GM10847 (cell line): ENCODE measurements around the gene RGS7.

ENCODE experiments used
- POLR2A ChIP-seq: IDR thresholded peaks from 2 replicates; pipeline ENCODE4 v1.6.1; 2011; ENCODE audit not compliant: insufficient read length; ENCODE audit errors: extremely low read depth

RGS7 gene

DNA sequence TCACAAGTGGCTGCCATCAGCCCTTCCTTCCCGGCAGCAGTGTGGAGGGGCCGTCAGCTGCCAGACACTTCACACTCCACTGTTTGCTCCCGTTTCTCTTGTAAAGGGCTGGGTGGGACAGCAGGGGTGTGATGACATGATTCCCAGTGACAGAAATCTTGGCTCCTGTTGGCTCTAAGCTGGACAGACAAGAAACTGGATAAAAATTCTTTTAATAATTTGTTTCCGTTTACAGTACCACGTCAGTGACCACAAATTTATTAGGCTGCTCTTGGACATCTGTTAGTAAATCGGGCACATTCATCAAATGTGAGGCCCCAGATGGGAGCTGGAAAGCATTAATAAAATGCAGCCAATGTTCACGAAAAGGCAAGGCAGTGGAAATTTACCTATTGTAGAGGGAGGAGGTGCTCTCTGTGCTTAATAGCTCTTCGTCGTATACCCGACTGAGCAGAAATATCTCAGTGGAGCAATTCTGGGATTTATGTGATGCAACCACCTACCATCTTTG is 391.4 kb downstream of the RGS7 start:
- TF ChIP-seq POLR2A = no peak

DNA sequence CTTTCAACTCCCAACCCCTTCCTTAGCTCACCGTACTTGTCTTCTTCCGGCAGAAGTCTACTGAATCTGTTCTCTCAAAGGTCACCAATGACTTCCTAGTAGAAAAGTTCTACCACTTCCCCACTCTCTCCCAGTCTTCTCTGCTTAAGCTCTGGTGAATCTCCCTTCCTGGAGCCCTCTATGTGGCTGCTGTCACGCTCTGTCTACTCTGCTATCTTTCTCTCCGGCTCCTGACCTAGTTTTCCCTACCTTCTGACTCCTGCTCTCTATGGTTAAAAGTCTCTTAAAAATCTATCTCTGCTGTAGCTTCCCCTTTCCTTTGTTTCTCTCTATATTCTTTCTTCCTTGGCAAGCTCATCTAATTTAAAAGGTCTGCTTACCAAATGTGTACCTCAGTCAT is 394.9 kb downstream of the RGS7 start:
- no peak for TF ChIP-seq POLR2A

DNA sequence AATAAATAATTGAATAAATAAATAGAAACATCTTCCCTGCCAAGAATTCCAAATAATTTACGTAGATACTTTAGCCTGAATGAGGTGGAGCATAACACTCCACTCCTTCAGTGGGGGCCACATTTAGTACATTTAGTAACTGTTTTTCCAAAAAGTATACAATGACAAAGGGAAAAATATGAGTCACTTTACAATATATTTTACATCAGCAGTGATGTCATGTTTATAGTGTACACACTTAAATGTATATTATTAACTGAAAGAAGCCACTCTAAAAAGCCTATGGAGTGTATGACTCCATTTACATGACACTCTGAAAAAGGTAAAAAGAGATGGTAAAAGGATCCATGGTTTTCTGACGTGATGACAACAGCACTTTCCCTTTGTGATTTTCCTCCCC is 400.6 kb downstream of the RGS7 start:
- no peak for TF ChIP-seq POLR2A

DNA sequence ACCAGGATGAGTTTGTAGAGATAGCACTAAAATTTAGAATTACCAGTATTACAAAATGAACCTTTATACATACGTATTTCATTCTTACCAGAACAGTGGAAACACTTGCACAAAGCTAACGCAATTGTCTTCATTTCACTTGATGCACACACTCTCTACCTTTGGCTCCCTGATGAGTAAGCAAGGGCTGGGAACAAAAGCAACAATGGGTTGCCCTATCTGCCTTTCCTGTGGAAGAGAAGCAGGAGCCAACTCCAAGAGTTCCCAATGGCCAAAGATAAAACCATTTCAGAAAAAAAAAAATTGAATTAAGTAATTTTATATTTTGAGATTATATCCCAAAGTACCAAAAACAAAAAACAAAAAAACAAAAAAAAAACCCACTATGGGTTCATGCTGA is 401.0 kb downstream of the RGS7 start:
- TF ChIP-seq POLR2A = no peak

- TF ChIP-seq POLR2A = no peak
These were observed 409.4 kb downstream of the RGS7 start for GRCh38 chr1:240947438-240948224.

GRCh38 chr1:240946926-240947325 is 410.1 kb downstream of the RGS7 start:
- TF ChIP-seq POLR2A = no peak

- TF ChIP-seq POLR2A = no peak
These were observed 414.1 kb downstream of the RGS7 start for GRCh38 chr1:240942901-240943300.

GRCh38 chr1:240941701-240942370 is 415.2 kb downstream of the RGS7 start:
- no peak for TF ChIP-seq POLR2A

GRCh38 chr1:240936911-240937668 is 419.9 kb downstream of the RGS7 start:
- TF ChIP-seq POLR2A = no peak

- no peak for TF ChIP-seq POLR2A
These were observed 421.1 kb downstream of the RGS7 start for GRCh38 chr1:240935920-240936319.

- no peak for TF ChIP-seq POLR2A
These were observed 426.0 kb downstream of the RGS7 start for GRCh38 chr1:240931031-240931430.

- no peak for TF ChIP-seq POLR2A
These were observed 428.7 kb downstream of the RGS7 start for GRCh38 chr1:240928265-240928664.

GRCh38 chr1:240927821-240928220 is 429.2 kb downstream of the RGS7 start:
- no peak for TF ChIP-seq POLR2A

- TF ChIP-seq POLR2A = no peak
These were observed 431.7 kb downstream of the RGS7 start for GRCh38 chr1:240925273-240925672.

GRCh38 chr1:240917976-240918375 is 439.0 kb downstream of the RGS7 start:
- TF ChIP-seq POLR2A = no peak

GRCh38 chr1:240914506-240914905 is 442.5 kb downstream of the RGS7 start:
- no peak for TF ChIP-seq POLR2A
